HCT116 (cell line): ENCODE results near the gene JPH3.

Experiments used
- TF ChIP-seq, protein P1 (sequence below): IDR thresholded peaks from 2 replicates; pipeline ENCODE4 v1.6.1; 2011; ENCODE audit warnings: mild to moderate bottlenecking, low read length, moderate library complexity; ENCODE audit not compliant: insufficient replicate concordance; ENCODE audit errors: extremely low read depth
- TF ChIP-seq, protein P2 (sequence below), 3 experiments: fragments of 200-600 bp in 1 of 3; sonication (generic) in 1 of 3; IDR thresholded peaks in 2 of 3; conservative IDR thresholded peaks in 1 of 3; 2 replicates each; pipeline ENCODE4 v1.5.1; 2012 to 2017; ENCODE audit warnings: low read depth in 2 of 3, low read length in 2 of 3, antibody characterized with exemption in 1 of 3, borderline replicate concordance in 1 of 3, control low read depth in 1 of 3, mild to moderate bottlenecking in 1 of 3, mixed read lengths in 1 of 3, mixed run types in 1 of 3, moderate library complexity in 1 of 3; ENCODE audit not compliant: insufficient read depth in 1 of 3

DNA sequence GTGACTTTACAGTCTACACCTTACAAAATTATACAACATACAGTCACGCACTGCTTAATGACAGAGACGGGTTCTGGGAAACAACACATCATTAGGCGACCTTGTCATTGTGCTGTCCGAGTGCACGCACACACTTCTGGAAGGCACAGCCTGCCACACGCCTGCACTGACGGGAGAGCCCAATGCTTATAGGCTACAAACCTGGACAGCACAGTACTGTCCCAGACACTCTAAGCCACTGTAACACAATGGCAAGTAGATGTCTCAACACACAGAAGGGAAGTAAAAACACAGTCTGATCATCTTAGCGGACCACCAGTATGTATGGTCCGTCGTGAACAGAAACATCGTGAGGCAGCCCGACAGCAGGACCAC, 133.7 kb downstream of the JPH3 start:
- TF ChIP-seq, protein P1, sequence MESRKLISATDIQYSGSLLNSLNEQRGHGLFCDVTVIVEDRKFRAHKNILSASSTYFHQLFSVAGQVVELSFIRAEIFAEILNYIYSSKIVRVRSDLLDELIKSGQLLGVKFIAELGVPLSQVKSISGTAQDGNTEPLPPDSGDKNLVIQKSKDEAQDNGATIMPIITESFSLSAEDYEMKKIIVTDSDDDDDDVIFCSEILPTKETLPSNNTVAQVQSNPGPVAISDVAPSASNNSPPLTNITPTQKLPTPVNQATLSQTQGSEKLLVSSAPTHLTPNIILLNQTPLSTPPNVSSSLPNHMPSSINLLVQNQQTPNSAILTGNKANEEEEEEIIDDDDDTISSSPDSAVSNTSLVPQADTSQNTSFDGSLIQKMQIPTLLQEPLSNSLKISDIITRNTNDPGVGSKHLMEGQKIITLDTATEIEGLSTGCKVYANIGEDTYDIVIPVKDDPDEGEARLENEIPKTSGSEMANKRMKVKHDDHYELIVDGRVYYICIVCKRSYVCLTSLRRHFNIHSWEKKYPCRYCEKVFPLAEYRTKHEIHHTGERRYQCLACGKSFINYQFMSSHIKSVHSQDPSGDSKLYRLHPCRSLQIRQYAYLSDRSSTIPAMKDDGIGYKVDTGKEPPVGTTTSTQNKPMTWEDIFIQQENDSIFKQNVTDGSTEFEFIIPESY: no peak
- TF ChIP-seq, protein P2, sequence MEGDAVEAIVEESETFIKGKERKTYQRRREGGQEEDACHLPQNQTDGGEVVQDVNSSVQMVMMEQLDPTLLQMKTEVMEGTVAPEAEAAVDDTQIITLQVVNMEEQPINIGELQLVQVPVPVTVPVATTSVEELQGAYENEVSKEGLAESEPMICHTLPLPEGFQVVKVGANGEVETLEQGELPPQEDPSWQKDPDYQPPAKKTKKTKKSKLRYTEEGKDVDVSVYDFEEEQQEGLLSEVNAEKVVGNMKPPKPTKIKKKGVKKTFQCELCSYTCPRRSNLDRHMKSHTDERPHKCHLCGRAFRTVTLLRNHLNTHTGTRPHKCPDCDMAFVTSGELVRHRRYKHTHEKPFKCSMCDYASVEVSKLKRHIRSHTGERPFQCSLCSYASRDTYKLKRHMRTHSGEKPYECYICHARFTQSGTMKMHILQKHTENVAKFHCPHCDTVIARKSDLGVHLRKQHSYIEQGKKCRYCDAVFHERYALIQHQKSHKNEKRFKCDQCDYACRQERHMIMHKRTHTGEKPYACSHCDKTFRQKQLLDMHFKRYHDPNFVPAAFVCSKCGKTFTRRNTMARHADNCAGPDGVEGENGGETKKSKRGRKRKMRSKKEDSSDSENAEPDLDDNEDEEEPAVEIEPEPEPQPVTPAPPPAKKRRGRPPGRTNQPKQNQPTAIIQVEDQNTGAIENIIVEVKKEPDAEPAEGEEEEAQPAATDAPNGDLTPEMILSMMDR (IDR thresholded peaks at IDR 0.05 in 2 of 3, conservative IDR thresholded peaks at IDR 0.05 in 1 of 3; ENCODE audit: borderline replicate concordance in 1 of 3, insufficient read depth in 1 of 3, low read depth in 2 of 3, low read length in 2 of 3): no peak
